ENCODE data around the gene PLA2G2D.

The PLA2G2D gene

GRCh38 chr1:20115479-20115878, 3.9 kb downstream of the PLA2G2D start:
- in situ Hi-C loops (cut with MboI; ENCODE audit: low sequenced_read_pairs): no loop called here

GRCh38 chr1:20114021-20114648, 5.2 kb downstream of the PLA2G2D start:
- in situ Hi-C loops (cut with MboI; ENCODE audit: low sequenced_read_pairs): no loop called here

- in situ Hi-C loops (cut with MboI; ENCODE audit: low sequenced_read_pairs): no loop called here
Observed at GRCh38 chr1:20112279-20113000, 6.9 kb downstream of the PLA2G2D start.

DNA sequence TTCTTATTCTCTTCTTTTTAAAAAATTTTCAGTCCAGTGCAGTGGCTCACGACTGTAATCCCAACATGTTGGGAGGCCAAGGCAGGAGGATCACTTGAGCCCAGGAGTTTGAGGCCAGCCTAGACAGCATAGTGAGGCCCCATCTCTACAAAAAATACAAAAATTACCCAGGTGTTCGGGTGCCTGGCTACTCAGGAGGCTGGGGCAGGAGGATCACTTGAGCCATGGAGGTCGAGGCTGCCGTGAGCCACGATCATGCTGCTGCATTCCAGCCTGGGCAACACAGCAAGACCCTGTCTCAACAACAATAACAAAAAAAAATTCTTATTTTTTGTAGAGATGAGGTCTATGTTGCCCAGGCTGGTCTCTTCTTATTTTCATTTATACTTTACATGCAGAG, 7.9 kb downstream of the PLA2G2D start:
- in situ Hi-C loops (cut with MboI; ENCODE audit: low sequenced_read_pairs): no loop called here

DNA sequence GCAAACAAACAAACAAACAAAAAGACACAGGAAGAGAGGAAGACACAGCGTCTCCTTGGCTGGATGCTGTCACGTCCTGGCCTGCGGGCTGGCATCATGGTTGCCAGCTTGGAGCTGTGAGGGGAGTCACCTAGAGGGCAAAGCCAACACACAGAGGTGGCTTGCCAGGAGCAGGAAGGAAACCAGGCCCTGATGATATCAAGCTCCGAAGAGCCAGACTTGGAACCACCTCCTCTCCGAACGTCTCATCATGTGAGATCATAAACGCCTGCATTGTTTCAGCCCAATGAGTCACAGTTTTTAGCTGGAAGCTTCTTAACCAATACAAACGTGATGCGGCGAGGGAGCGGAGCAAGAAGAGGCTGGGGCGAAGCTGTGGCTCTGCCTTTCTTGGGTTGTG, 8.7 kb downstream of the PLA2G2D start:
- in situ Hi-C loops (cut with MboI; ENCODE audit: low sequenced_read_pairs): no loop called here

- in situ Hi-C loops (cut with MboI; ENCODE audit: low sequenced_read_pairs): no loop called here
Observed at GRCh38 chr1:20109223-20109856, 10.0 kb downstream of the PLA2G2D start.

DNA sequence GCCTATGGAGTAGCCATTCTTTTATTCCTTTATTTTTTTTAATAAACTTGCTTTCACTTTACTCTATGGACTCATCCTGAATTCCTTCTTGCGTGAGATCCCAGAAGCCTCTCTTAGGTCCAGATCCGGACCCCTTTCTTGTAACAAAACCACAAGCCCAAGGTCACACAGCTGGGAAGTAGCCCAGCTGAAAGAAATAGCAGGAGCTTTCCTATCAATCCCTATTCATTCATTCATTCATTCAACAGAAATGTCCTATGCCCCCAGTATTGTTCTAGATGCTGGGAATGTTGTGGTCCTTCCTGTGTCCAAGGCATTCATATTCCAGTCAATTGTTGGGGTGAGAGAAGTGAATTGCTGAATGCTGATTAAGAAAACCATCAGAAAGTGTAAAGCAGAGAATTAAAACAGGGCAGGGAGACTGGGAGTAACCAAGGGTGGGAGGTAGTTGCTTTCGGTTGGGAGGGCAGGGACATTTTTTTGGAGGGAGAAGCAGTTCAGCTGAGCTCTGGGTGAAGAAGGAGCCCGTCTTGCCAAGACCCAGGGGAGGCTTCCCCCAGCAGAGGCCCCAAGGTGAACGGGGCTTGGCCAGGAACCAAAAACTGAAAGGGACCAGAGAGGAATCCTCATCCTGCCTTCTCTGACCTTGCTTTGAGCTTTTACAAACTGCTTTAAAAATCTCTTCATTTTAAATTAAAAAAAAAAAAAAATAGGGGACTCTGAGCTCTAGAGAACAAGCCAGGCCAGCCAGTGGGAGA, 10.8 kb downstream of the PLA2G2D start:
- in situ Hi-C loops (cut with MboI; ENCODE audit: low sequenced_read_pairs): no loop called here

- in situ Hi-C loops (cut with MboI; ENCODE audit: low sequenced_read_pairs): no loop called here
Observed at GRCh38 chr1:20107796-20108195, 11.5 kb downstream of the PLA2G2D start.

- in situ Hi-C loops (cut with MboI; ENCODE audit: low sequenced_read_pairs): no loop called here
Observed at GRCh38 chr1:20107351-20107750, 12.0 kb downstream of the PLA2G2D start.

DNA sequence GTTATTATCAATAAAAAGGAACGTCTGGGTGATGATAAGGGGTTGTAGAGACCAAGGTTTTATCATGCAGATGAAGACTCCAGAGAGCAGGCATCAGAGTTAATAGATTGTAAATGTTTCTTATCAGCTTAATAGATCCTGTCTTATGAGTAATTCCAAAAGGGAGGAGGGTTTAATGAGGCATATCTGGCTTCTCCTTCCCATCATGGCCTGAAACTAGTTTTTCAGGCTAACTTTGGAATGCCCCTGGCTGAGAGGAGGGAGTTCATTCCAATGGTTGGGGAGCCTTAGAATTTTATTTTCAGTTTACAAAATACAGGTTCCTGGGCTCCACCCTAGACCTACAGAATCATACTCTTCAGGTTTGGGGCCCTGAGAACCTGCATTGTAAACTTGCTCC, 13.5 kb downstream of the PLA2G2D start:
- in situ Hi-C loops (cut with MboI; ENCODE audit: low sequenced_read_pairs): no loop called here

GRCh38 chr1:20102875-20103274, 16.5 kb downstream of the PLA2G2D start:
- in situ Hi-C loops (cut with MboI; ENCODE audit: low sequenced_read_pairs): no loop called here

DNA sequence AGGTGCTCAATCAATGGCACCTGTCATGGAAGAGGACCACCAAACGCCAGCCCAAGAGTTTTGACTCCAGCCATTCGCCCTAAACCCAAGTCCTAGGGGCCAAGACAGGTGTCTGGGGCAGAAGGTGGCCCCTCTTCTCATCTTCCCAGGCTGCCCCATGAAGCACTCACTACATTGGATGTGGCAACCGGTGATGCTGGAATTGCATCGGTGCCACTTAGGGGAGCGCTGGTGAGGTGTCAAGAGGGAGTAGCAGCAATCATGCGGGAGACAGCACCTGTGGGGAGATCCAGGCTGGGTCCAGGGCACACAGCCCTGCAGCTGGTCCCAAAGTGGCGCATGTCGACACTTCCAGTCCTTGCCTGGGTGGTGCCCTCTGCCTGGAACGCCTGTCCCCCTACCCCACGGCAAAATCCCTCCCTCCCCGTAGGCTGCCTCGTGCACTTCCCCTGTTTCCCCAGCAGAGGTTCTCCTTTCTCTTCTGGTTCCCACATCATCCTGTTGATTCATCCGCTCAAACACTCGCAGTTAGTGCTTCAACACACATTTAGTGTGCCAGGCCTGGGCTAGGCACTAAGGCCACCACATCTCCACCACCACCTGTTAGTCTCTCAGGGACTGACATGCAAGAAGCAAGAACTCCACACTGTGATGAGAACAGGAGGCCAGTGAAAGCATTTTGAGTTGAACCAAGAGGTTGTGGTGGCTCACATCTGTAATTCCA, 18.5 kb downstream of the PLA2G2D start:
- in situ Hi-C loops (cut with MboI; ENCODE audit: low sequenced_read_pairs): no loop called here

DNA sequence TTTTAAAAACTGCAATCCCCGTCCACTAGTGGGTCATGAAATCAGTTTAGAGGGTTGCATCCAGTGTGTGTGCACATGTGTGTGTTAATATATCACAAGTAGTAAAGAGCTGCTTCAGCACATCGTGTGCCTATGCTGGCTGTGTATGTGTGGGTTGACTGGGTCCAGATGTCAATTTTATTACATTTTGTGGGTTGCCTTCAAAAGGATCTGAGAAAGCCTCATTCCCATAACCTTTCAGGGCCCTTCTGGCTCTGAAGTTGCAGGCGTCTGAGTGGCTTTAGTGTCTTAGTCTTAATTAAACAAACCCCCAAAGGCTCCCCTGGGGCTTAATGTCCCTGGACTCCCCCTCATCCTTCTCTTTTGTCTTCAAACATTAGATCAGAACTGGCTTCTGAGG, 19.8 kb downstream of the PLA2G2D start:
- in situ Hi-C loops (cut with MboI; ENCODE audit: low sequenced_read_pairs): no loop called here

DNA sequence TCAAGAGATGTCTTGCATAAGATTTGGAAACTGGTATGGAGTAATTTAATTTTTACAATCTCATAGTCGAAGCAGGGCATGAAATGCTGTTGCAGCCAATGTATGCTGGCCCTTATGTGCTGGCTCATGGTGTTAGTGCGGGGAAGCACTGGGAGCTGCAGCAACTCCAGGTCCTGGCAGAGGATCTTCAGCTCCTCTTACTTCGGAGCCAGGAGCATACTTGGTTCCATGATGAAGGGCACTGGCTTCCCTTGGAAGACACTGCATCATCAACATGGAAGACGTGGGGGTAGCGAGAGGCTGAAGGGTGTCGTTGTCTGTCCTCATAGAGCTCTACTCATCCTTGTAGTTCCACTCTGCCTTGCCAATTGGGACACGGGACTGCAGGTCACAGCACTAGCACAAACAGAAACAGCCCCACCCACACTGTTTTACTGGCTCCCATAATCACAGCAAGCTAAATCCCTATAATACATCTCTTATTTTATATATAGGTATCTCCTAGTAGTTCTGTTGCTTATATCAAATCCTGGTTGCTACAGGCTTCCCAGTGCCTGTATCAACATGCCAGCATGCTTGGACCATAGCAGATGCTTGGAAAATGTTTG, 22.4 kb downstream of the PLA2G2D start:
- in situ Hi-C loops (cut with MboI; ENCODE audit: low sequenced_read_pairs): no loop called here

GRCh38 chr1:20095564-20096434, 23.5 kb downstream of the PLA2G2D start:
- in situ Hi-C loops (cut with MboI; ENCODE audit: low sequenced_read_pairs): no loop called here

GRCh38 chr1:20093940-20094391, 25.4 kb downstream of the PLA2G2D start:
- in situ Hi-C loops (cut with MboI; ENCODE audit: low sequenced_read_pairs): no loop called here

GRCh38 chr1:20093303-20093702, 26.0 kb downstream of the PLA2G2D start:
- in situ Hi-C loops (cut with MboI; ENCODE audit: low sequenced_read_pairs): no loop called here

DNA sequence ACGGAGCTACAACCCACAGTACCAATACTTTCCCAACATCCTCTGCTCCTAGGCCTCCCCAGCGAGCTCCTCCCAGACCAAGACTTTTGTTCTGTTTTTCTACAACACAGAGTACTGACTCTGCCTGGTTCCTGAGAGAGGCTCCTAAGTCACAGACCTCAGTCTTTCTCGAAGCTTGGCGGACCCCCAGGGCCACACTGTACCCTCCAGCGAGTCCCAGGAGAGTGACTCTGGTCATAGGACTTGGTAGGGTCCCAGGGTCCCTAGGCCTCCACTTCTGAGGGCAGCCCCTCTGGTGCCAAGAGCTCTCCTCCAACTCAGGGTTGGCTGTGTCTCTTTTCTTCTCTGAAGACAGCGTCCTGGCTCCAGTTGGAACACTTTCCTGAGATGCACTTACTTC, 28.7 kb downstream of the PLA2G2D start:
- in situ Hi-C loops (cut with MboI; ENCODE audit: low sequenced_read_pairs): no loop called here

DNA sequence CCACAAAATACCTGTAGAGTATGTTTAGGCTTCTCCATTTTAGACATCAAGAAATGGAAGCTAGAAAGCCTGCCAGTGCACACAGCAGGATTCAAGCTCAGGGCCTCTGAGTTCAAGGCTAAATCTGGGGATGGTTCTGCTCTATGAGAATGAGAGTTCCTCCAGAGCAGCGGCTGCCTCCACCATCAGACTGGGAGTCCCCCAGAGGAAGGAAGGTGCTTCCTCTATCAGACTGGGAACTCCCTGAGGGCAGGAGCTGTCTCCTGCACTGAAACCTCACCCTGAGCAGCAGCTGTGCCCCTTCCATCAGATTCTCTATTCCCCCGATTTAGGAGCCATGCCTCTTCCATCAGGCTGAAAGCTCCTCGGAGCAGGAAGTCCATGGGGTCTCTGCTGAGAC, 29.2 kb downstream of the PLA2G2D start:
- in situ Hi-C loops (cut with MboI; ENCODE audit: low sequenced_read_pairs): no loop called here
